A549 (cell line): ENCODE measurements around the gene C1orf35. TPM values are rescaled to one million over a fixed set of nuclear protein-coding genes. Genes with fewer than 3 reads are reported as not detected.

Experiments
- ATAC-seq, 2 experiments: fragments of 200-7000 bp in 1 of 2; fragments of >200 bp in 1 of 2; cut with Nextera tagmentation in 1 of 2; cut with Tn5 transposase in 1 of 2; 3 replicates each; pipeline versions ENCODE4 v1.8.0 to v1.9.1; 2018 to 2020; ENCODE audit warnings: mild to moderate bottlenecking in 1 of 2, moderate library complexity in 1 of 2
- CTCF ChIA-PET: fragments of 300-600 bp; sonication (Branson Sonifier 250); formaldehyde crosslinking; extraction: SDS; loops from one replicate; lab custom pipeline; 2021; ENCODE audit warnings: antibody characterized with exemption, inconsistent platforms; lab: Yijun Ruan, JAX
- POLR2A ChIA-PET: fragments of 350-600 bp; formaldehyde crosslinking; extraction: SDS; loops from one replicate; lab custom pipeline; 2021; ENCODE audit warnings: antibody characterized with exemption, inconsistent platforms; lab: Yijun Ruan, JAX
- DNase-seq, 2 experiments: peaks; one replicate each; pipeline versions ENCODE4 v3.0.0 to v3.0.0-alpha.2; 2011 to 2016; ENCODE audit warnings: low read depth in 1 of 2, low spot score in 1 of 2
- FAIRE-seq: peaks from 2 replicates; lab custom pipeline; 2011; peaks lifted over from hg19 to GRCh38; lab: Jason Lieb, UNC
- H3K27ac ChIP-seq, 2 experiments: fragments of >200 bp; sonication (Bioruptor Twin); formaldehyde crosslinking; 3 replicates each; pipeline ENCODE4 v1.5.1; 2016 to 2017
- H3K4me1 ChIP-seq: fragments of >200 bp; sonication (Bioruptor Twin); formaldehyde crosslinking; 3 replicates; pipeline ENCODE4 v1.6.1; 2016
- H3K4me2 ChIP-seq: fragments of >200 bp; sonication (Bioruptor Twin); formaldehyde crosslinking; 3 replicates; pipeline ENCODE4 v1.6.1; 2016
- H3K4me3 ChIP-seq: fragments of >200 bp; sonication (Bioruptor Twin); formaldehyde crosslinking; 3 replicates; pipeline ENCODE4 v1.5.1; 2016
- H3K9me3 ChIP-seq: fragments of >200 bp; sonication (Bioruptor Twin); formaldehyde crosslinking; 3 replicates; pipeline ENCODE4 v1.6.1; 2016
- ATOH8 ChIP-seq: fragments of 250-450 bp; sonication (Bioruptor Pico); IDR thresholded peaks from 2 replicates; pipeline ENCODE4 v1.5.0; 2020; ENCODE audit warnings: low read depth, mild to moderate bottlenecking, moderate library complexity
- BHLHE40 ChIP-seq: IDR thresholded peaks from 2 replicates; pipeline ENCODE4 v1.6.1; 2012; ENCODE audit warnings: low read depth, low read length, inconsistent platforms
- CEBPB ChIP-seq, 2 experiments: fragments of >200 bp in 1 of 2; sonication (Bioruptor Twin) in 1 of 2; formaldehyde crosslinking in 1 of 2; IDR thresholded peaks; 2 replicates each; pipeline ENCODE4 v1.6.1; 2012 to 2016
- CHD4 ChIP-seq: fragments of 200-600 bp; sonication (generic); IDR thresholded peaks from 2 replicates; pipeline ENCODE4 v1.6.1; 2016; ENCODE audit warnings: antibody characterized with exemption, mild to moderate bottlenecking, borderline replicate concordance
- E2F6 ChIP-seq: IDR thresholded peaks from 2 replicates; pipeline ENCODE4 v1.6.1; 2012; ENCODE audit warnings: low read depth, borderline replicate concordance
- EHF ChIP-seq: fragments of 250-450 bp; sonication (Bioruptor Pico); IDR thresholded peaks from 2 replicates; pipeline ENCODE4 v1.5.0; 2020; ENCODE audit warnings: mild to moderate bottlenecking
- EHMT2 ChIP-seq: fragments of 200-600 bp; sonication (generic); IDR thresholded peaks from 2 replicates; pipeline ENCODE4 v1.6.1; 2016; ENCODE audit warnings: antibody characterized with exemption, low read depth, mild to moderate bottlenecking, moderate library complexity
- HES2 ChIP-seq: fragments of >200 bp; sonication (Bioruptor Twin); formaldehyde crosslinking; IDR thresholded peaks from 2 replicates; pipeline ENCODE4 v1.6.1; 2016
- HEYL ChIP-seq: fragments of 250-450 bp; sonication (Bioruptor Pico); IDR thresholded peaks from 2 replicates; pipeline ENCODE4 v1.8.0; 2021; ENCODE audit warnings: mild to moderate bottlenecking, moderate library complexity
- JUN ChIP-seq, 2 experiments: fragments of >200 bp; sonication (Bioruptor Twin); formaldehyde crosslinking; IDR thresholded peaks; 2 replicates in 1 of 2; 3 replicates in 1 of 2; pipeline ENCODE4 v1.6.1; 2016 to 2017
- MAFK ChIP-seq: fragments of 450-650 bp; IDR thresholded peaks from 2 replicates; pipeline ENCODE4 v1.6.1; 2014; ENCODE audit not compliant: partially characterized antibody
- MAX ChIP-seq: IDR thresholded peaks from 2 replicates; pipeline ENCODE4 v1.6.1; 2012
- NFE2L2 ChIP-seq: fragments of 150-350 bp; conservative IDR thresholded peaks from 2 replicates; pipeline ENCODE4 v1.6.1; 2014; ENCODE audit warnings: low read length
- NPAS2 ChIP-seq: fragments of 250-450 bp; sonication (Bioruptor Pico); IDR thresholded peaks from 2 replicates; pipeline ENCODE4 v1.8.0; 2022; ENCODE audit warnings: mild to moderate bottlenecking, moderate library complexity, borderline replicate concordance
- RAD21 ChIP-seq, 2 experiments: fragments of >200 bp in 1 of 2; sonication (Bioruptor Twin) in 1 of 2; formaldehyde crosslinking in 1 of 2; IDR thresholded peaks in 1 of 2; conservative IDR thresholded peaks in 1 of 2; 2 replicates in 1 of 2; 3 replicates in 1 of 2; pipeline ENCODE4 v1.6.1; 2012 to 2018; ENCODE audit warnings: inconsistent platforms in 1 of 2
- RARB ChIP-seq: fragments of 250-450 bp; sonication (Bioruptor Pico); IDR thresholded peaks from 2 replicates; pipeline ENCODE4 v1.8.0; 2021; ENCODE audit warnings: mild to moderate bottlenecking, moderate library complexity
- REST ChIP-seq: fragments of 200-600 bp; sonication (generic); IDR thresholded peaks from 2 replicates; pipeline ENCODE4 v1.6.1; 2016; ENCODE audit warnings: antibody characterized with exemption, mild to moderate bottlenecking, moderate library complexity
- RFX5 ChIP-seq: fragments of 450-650 bp; IDR thresholded peaks from 2 replicates; pipeline ENCODE4 v1.7.1; 2014; ENCODE audit warnings: antibody characterized with exemption, mild to moderate bottlenecking, moderate library complexity
- RNF2 ChIP-seq: fragments of 200-600 bp; sonication (generic); IDR thresholded peaks from 2 replicates; pipeline ENCODE4 v1.6.1; 2016; ENCODE audit warnings: low read depth, mild to moderate bottlenecking, antibody characterized with exemption, moderate library complexity, borderline replicate concordance
- SREBF2 ChIP-seq: fragments of 450-650 bp; IDR thresholded peaks from 2 replicates; pipeline ENCODE4 v1.6.1; 2014; ENCODE audit warnings: mild to moderate bottlenecking, moderate library complexity
- USF2 ChIP-seq: fragments of 450-650 bp; IDR thresholded peaks from 2 replicates; pipeline ENCODE4 v1.6.1; 2014; ENCODE audit warnings: antibody characterized with exemption
- ZFP36 ChIP-seq: fragments of 450-650 bp; IDR thresholded peaks from 2 replicates; pipeline ENCODE4 v1.6.1; 2014; ENCODE audit warnings: borderline replicate concordance; ENCODE audit not compliant: partially characterized antibody
- ZSCAN20 ChIP-seq: fragments of 250-450 bp; sonication (Bioruptor Pico); IDR thresholded peaks from 2 replicates; pipeline ENCODE4 v1.8.0; 2022; ENCODE audit warnings: mild to moderate bottlenecking, moderate library complexity
- WGBS: methylation state at CpG from one replicate; pipeline ENCODE4 v1.1.6; 2017; ENCODE audit errors: missing lambda C conversion rate; 5-methylcytosine and 5-hydroxymethylcytosine counted together
- polyA plus RNA-seq, 4 experiments: library from polyadenylated mRNA; depleted of rRNA in 3 of 4; stranded (reverse); fragments of >200 nt; fragmentation: RNase III in 1 of 4; extraction: RNeasy Plus Mini Kit Qiagen cat#74134 plus additional on column Dnase treatment in 1 of 4; gene quantifications; 2 replicates in 3 of 4; 3 replicates in 1 of 4; pipeline ENCODE4 v1.2.3, GENCODE V29; 2011 to 2017

The C1orf35 gene
- polyA plus RNA-seq, 2 of the 4 experiments (the other 2 are of a cell fraction): 9.8 to 28.9 TPM

GRCh38 chr1:228106800-228107054 is 3.6 kb upstream of the C1orf35 start (continued):
- no peak for TF ChIP-seq E2F6

- H3K4me1 ChIP-seq: peaks cover 21% of the 10 kb centered on the region
- no peak for DNase-seq
- no peak overlapping the region for H3K4me3 ChIP-seq
- ChIA-PET CTCF (interaction anchor here (0.8 to 2.7 kb wide), 5 partner anchors 18 to 409 kb away, joined by 3 to 9 read pairs (median 3); no protein-coding TSS in a partner anchor), POLR2A (interaction anchor here (0.6 to 1.4 kb wide), 3 partner anchors 8 to 59 kb away, joined by 3 read pairs; partner anchors contain the start of gene IBA57)
- no peak overlapping the region for H3K4me2 ChIP-seq
- 61% methylated on average over 5 of the region's 8 CpGs for WGBS
- no peak for FAIRE-seq
- no peak overlapping the region for H3K27ac ChIP-seq
- H3K9me3 ChIP-seq: no peaks in the 10 kb centered on the region
- no peak for TF ChIP-seq CEBPB (IDR thresholded peaks at IDR 0.05)
- no peak for TF ChIP-seq ATOH8 (CRISPR knock-in tag)
- no peak for TF ChIP-seq USF2
- TF ChIP-seq ZFP36: no peak
- TF ChIP-seq NPAS2: no peak
- no peak for TF ChIP-seq RARB (CRISPR knock-in tag)
- TF ChIP-seq RAD21 (conservative IDR thresholded peaks at IDR 0.05 in 1 of 2, IDR thresholded peaks at IDR 0.05 in 1 of 2): no peak
- TF ChIP-seq EHF (CRISPR knock-in tag): no peak
- no peak for TF ChIP-seq E2F6
- TF ChIP-seq MAX: no peak
- TF ChIP-seq CHD4: no peak
- no peak for TF ChIP-seq RFX5
- ATAC-seq: no peak
Measured at GRCh38 chr1:228105996-228106799, 3.1 kb upstream of the C1orf35 start.

- Histone ChIP-seq H3K4me2 (no peak overlapping the region), H3K4me3 (no peak overlapping the region), H3K4me1 (peaks cover 21% of the 10 kb centered on the region), H3K9me3 (no peaks in the 10 kb centered on the region), H3K27ac (no peak overlapping the region)
- ATAC-seq (no peak), FAIRE-seq (no peak), DNase-seq (no peak)
- POLR2A ChIA-PET: interaction anchor here (1.4 kb wide), 1 partner anchor 15 kb away, joined by 3 read pairs; no protein-coding TSS in a partner anchor
- WGBS: 94% methylated on average over 7 of the region's 9 CpGs
- CTCF ChIA-PET: interaction anchor here (0.7 to 2.7 kb wide), 4 partner anchors 15 to 409 kb away, joined by 3 to 9 read pairs (median 4); no protein-coding TSS in a partner anchor
- TF ChIP-seq HEYL (no peak), CEBPB (IDR thresholded peaks at IDR 0.05) (no peak), JUN (IDR thresholded peaks at IDR 0.05) (no peak), REST (no peak), EHMT2 (no peak), MAFK (no peak), BHLHE40 (no peak), HES2 (no peak), RNF2 (no peak), NFE2L2 (no peak), SREBF2 (no peak), ZSCAN20 (CRISPR knock-in tag) (no peak)
Measured at GRCh38 chr1:228105270-228105995, 2.3 kb upstream of the C1orf35 start.
